ENCODE results near the gene TBC1D12.

Gene TBC1D12

DNA sequence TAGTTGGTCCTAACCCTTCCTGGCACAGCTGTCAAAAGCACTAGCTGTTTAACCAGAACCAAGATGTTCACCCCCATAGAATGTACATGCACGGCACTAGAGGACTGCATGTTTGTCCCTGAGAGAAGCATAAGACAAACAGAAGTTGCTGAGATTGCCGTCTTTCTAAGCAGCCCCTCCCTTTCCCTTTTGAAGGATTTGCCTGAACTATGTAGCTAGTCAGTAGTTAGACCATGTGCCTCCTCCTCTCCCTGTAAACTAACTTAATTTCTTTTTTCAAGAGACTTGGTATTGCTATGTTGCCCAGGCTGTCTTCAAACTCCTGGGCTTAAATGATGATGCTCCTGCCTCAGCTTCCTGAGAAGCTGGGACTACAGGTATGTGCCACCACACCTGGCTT lies 40.7 kb downstream of the TBC1D12 start:
- TF ChIP-seq SIN3A (IDR thresholded peaks at IDR 0.05; ENCODE audit: borderline replicate concordance, insufficient read depth, low read length) (no peak), TAF1 (IDR thresholded peaks at IDR 0.05; ENCODE audit: borderline replicate concordance, insufficient read depth, low read length) (no peak), POLR2AphosphoS5 (IDR thresholded peaks at IDR 0.05; ENCODE audit: low read depth, low read length) (no peak), FOXP2 (optimal IDR thresholded peaks at IDR 0.05; ENCODE audit: borderline replicate concordance, extremely low read depth, extremely low read length, insufficient read depth) (no peak)
- TF ChIP-seq, protein P1, sequence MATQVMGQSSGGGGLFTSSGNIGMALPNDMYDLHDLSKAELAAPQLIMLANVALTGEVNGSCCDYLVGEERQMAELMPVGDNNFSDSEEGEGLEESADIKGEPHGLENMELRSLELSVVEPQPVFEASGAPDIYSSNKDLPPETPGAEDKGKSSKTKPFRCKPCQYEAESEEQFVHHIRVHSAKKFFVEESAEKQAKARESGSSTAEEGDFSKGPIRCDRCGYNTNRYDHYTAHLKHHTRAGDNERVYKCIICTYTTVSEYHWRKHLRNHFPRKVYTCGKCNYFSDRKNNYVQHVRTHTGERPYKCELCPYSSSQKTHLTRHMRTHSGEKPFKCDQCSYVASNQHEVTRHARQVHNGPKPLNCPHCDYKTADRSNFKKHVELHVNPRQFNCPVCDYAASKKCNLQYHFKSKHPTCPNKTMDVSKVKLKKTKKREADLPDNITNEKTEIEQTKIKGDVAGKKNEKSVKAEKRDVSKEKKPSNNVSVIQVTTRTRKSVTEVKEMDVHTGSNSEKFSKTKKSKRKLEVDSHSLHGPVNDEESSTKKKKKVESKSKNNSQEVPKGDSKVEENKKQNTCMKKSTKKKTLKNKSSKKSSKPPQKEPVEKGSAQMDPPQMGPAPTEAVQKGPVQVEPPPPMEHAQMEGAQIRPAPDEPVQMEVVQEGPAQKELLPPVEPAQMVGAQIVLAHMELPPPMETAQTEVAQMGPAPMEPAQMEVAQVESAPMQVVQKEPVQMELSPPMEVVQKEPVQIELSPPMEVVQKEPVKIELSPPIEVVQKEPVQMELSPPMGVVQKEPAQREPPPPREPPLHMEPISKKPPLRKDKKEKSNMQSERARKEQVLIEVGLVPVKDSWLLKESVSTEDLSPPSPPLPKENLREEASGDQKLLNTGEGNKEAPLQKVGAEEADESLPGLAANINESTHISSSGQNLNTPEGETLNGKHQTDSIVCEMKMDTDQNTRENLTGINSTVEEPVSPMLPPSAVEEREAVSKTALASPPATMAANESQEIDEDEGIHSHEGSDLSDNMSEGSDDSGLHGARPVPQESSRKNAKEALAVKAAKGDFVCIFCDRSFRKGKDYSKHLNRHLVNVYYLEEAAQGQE (IDR thresholded peaks at IDR 0.05; ENCODE audit: insufficient read depth in 1 of 2, low read depth in 2 of 2, low read length in 2 of 2) = no peak

DNA sequence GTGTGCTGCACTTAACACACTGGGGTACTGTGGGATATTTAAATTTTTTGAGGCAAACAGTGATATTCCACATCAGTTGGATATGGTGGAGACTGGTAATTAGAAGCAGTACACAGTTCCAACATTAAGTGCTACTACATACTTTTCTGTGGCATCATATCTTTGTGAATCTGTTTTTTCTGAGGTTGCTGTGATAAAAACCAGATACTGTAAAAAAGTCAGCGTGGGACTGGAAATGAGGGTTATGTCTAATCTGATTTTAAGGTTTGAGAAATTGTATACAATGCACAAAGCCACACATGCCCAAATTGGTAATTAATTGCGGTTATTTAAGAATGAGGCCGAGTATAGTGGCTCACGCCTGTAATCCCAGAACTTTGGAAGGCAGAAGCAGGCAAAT lies 41.2 kb downstream of the TBC1D12 start:
- TF ChIP-seq TAF1 (IDR thresholded peaks at IDR 0.05; ENCODE audit: borderline replicate concordance, insufficient read depth, low read length) (no peak), SIN3A (IDR thresholded peaks at IDR 0.05; ENCODE audit: borderline replicate concordance, insufficient read depth, low read length) (no peak), FOXP2 (optimal IDR thresholded peaks at IDR 0.05; ENCODE audit: borderline replicate concordance, extremely low read depth, extremely low read length, insufficient read depth) (no peak), POLR2AphosphoS5 (IDR thresholded peaks at IDR 0.05; ENCODE audit: low read depth, low read length) (no peak)
- TF ChIP-seq, protein P1 (IDR thresholded peaks at IDR 0.05; ENCODE audit: insufficient read depth in 1 of 2, low read depth in 2 of 2, low read length in 2 of 2) = no peak

DNA sequence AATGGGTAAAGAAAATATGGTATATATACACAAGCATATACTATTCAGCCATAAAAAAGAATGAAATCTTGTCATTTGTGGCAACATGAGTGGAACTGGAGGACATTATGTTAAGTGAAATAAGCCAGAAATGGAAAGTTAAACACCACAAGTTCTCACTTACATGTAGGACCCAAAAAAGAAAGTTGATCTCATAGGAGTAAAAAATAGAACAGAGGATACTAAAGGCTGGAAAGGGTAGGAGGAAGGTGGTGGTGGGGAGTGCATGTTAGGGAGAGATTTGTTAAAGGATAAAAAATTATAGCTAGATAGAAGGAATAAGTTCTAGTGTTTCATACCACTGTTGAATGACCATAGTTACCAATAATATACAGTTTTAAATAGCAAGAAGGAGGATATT lies 48.4 kb downstream of the TBC1D12 start:
- TF ChIP-seq FOXP2 (optimal IDR thresholded peaks at IDR 0.05; ENCODE audit: borderline replicate concordance, extremely low read depth, extremely low read length, insufficient read depth) = no peak
- TF ChIP-seq SIN3A (IDR thresholded peaks at IDR 0.05; ENCODE audit: borderline replicate concordance, insufficient read depth, low read length) = no peak
- no peak for TF ChIP-seq TAF1 (IDR thresholded peaks at IDR 0.05; ENCODE audit: borderline replicate concordance, insufficient read depth, low read length)
- TF ChIP-seq, protein P1 (IDR thresholded peaks at IDR 0.05; ENCODE audit: insufficient read depth in 1 of 2, low read depth in 2 of 2, low read length in 2 of 2) = no peak
- TF ChIP-seq POLR2AphosphoS5 (IDR thresholded peaks at IDR 0.05; ENCODE audit: low read depth, low read length) = no peak

DNA sequence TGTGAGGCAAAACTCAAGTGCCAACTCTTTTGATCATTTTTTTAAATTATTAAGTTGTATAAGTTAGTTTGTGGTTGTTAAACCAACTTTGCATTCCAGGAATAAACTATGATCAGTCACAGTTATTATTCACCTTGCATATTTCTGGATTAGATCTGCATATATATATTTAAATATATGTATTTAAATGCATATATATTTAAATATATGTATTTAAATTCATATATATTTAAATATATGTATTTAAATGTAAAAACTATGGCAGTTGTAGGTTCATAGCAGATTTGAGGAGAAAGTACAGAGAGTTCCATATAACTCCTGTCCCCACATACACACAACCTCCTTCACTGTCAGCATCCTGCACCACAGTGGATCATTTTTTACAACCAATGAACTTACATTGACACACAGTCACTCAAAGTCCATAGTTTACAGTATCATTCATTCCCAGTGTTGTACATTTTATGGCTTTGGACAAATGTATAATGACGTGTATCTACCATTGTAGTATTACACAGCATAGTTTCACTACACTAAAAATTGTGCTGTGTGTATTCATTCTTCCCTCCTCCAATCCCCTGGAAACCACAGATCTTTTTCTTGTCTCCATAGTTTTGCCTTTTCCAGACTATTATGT lies 49.7 kb downstream of the TBC1D12 start:
- TF ChIP-seq TAF1 (IDR thresholded peaks at IDR 0.05; ENCODE audit: borderline replicate concordance, insufficient read depth, low read length) = no peak
- TF ChIP-seq, protein P1 (IDR thresholded peaks at IDR 0.05; ENCODE audit: insufficient read depth in 1 of 2, low read depth in 2 of 2, low read length in 2 of 2) = no peak
- TF ChIP-seq POLR2AphosphoS5 (IDR thresholded peaks at IDR 0.05; ENCODE audit: low read depth, low read length) = no peak

DNA sequence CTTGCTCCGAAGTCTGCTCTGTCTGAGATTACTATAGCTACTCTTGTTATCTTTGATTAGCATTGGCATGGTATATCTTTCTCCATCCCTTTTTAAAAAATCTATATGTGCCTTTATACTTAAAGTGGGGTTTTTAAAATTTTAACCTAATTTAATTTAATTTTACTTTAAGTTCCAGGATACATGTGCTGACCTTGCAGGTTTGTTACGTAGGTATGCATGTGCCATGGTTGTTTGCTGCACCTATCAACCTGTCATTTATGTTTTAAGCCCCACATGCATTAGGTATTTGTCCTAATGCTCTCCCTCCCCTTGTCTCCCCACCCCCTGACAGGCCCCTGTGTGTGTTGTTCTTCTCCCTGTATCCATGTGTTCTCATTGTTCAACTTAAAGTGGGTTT lies 54.6 kb downstream of the TBC1D12 start:
- TF ChIP-seq POLR2AphosphoS5 (IDR thresholded peaks at IDR 0.05; ENCODE audit: low read depth, low read length) = no peak
- TF ChIP-seq, protein P1 (IDR thresholded peaks at IDR 0.05; ENCODE audit: insufficient read depth in 1 of 2, low read depth in 2 of 2, low read length in 2 of 2) = no peak
- no peak for TF ChIP-seq FOXP2 (optimal IDR thresholded peaks at IDR 0.05; ENCODE audit: borderline replicate concordance, extremely low read depth, extremely low read length, insufficient read depth)
- TF ChIP-seq SIN3A (IDR thresholded peaks at IDR 0.05; ENCODE audit: borderline replicate concordance, insufficient read depth, low read length) = no peak
- TF ChIP-seq TAF1 (IDR thresholded peaks at IDR 0.05; ENCODE audit: borderline replicate concordance, insufficient read depth, low read length) = no peak

Data from PFSK-1 (cell line).